Jurkat, Clone E6-1 (cell line): ENCODE measurements around the gene KCTD17.
A peak's percentile ranks its signal among the peaks of the same experiment; 100 is the strongest.

Experiments
- DNase-seq: peaks from one replicate; pipeline ENCODE4 v3.0.0-alpha.2; 2011; ENCODE audit warnings: low read depth, low spot score
- H3K4me3 ChIP-seq: 2 replicates; pipeline ENCODE4 v1.5.1; 2011; ENCODE audit warnings: mild to moderate bottlenecking, low read length, control low read depth, moderate library complexity

Gene KCTD17

DNA sequence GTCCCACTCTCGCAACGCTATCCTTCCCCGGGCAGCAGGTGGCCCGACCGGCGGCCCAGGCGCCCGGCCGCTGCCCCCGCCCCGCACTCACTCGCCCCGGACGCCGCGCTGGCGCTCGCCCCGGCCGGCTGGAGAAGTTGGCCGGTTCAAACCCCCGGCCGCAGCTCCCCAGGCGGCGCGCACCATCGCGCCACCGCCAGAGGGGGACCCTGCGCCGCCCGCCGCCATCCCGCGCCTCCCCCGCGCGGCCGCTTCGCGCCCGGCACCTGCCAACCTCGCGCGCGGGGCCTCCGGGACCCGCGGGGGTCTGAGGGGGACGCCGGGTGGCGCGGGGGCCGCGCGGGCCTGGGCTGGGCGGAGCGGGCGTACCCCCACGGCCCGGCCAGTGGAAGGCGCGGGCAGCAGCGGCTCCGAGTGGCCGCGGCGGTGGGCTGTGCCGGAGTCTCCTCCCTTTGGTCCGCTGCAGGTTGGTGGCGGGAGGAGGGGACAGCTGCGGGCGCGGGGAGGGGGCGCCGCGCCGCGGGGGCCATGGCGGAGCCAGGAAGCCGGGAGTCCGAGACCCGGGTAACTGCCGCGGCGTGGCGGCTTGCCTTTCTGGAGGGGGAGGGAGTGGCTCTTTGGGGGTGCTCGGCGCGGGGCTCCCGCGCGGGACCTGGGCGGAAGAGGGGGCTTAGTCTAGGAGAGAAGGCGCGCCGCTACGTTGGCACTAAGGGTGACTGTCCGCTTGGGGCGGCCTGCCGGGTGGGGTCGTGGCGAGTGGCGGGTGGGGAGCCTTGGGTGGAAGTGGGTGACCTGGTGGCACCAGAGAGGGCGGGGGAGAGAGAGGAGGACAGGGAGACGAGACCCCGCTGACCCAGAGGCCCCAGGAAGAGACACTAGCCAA is 32.0 kb upstream of the KCTD17 start, which contains the start of the genes MPST and TST:
MPST (plus strand) TSS at position 434 of the 883 bp plus-strand sequence; CDS start at position 529, 95 bp downstream.
TST (minus strand) TSS at position 139 of the 883 bp plus-strand sequence. CDS start 715 bp downstream, outside the sequence.
- DNase-seq = peak; percentile 14
- H3K4me3 ChIP-seq = peak within 1 kb of the TSS; percentile 91

DNA sequence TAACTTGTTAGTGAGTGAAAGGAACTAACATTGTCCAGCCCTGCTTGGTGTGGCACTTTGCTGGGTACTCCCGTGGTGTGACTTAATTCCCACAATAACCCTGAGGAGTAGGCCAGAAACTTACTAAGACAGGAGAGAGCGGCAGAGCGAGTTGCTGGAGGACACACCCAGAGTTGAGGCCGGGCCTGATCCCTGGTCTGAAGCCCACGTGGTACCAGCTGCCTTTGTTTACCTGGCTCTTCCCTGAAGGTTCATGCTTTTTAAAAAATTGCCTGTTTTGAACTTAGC is 31.4 kb upstream of the KCTD17 start:
- peak overlapping the region; percentile 91 for H3K4me3 ChIP-seq
- DNase-seq = peak; percentile 20

DNA sequence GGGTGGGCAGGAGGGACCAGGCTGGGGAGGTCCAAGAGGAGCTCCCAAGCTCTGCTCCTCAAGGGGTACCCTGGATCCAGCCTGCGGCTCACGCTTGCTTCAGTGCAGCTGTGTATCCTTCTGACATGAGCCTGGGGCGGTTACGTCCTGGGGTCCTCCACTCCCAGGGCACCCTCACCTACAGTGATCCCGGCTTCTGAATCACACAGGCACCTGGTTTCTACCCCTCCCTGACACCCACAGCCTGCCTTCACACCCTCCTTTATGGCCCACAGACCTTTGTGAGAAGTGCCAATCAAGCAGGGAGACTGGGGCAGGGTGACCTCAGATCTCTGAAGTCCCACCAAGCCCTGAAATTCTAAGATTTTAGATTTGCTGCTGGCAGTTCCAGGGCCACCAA is 30.5 kb upstream of the KCTD17 start:
- no peak for DNase-seq
- no peak overlapping the region for H3K4me3 ChIP-seq

DNA sequence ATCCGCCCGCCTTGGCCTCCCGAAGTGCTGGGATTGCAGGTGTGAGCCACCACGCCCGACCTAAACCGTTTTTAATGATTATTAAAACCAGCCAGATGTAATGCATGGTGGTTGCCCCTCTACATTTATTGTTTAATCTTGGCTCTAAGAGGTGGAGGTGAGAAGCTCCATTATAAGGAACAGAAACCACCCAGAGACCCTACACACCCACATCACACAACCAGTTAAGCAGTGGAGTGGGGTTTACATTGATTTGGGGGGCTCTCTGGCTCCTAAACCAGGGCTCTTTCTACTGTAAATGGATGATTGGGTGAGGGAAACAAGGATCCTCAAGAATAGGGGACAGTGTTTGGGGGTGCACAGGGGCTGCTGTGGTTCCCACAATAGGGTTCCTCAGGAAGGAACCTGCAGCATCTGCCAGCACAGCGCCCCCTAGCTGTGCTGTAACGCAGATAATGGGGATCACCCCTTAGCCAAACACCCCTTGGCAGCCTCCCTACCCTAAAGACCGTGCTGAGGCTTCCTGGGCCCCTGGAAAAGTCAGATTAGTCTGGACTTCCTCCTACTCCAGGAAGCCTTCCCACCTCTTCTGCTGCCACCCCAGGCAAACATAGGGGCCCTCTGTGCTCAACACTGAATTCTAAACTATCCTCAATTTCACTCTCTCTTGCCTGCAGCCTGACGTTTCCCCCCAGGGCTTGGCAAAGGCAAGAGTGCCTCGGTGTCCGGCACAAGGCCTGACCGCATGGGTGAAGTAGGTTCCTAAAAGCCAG is 29.6 kb upstream of the KCTD17 start:
- no peak overlapping the region for H3K4me3 ChIP-seq
- peak; percentile 49 for DNase-seq

DNA sequence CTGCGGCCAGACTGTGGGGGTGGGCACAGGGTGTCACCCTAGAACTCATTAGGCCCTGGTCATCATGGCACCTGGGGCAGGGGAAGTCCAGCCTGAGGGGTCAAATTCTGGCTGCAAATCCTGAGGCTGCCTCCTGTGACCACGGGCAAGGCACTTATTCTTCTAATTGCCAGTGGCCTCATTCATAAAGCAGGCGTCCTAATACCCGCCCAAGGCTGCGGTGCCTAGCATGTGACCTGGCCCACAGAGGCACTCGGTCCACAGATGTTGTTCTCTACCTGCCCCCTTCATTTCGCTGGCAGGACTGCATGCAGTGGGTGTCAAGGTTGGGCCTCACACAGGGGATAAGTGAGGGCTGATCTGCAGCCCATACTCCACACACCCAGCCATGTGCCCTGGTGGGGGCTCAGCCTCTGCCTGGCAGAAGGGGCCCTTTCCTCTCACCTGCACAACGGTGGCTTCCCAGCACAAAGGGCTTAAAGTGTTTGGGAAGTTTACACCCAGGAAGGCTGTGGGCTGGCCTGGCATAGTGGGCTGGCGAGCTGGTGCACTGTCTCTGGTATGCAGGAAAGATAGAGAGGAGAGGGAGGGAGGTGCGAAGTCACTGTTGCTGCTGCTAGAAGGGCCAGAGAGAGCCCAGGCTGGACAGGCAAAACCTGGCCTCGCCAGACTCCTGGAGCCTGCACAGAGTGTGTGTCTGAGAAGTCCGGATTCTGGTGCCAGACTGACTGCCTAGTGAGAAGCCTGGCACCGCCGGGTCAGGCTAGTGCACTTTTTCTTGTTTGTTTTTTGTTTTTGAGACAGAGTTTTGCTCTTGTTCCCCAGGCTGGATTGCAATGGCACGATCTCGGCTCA is 28.8 kb upstream of the KCTD17 start:
- no peak for DNase-seq
- no peak overlapping the region for H3K4me3 ChIP-seq

DNA sequence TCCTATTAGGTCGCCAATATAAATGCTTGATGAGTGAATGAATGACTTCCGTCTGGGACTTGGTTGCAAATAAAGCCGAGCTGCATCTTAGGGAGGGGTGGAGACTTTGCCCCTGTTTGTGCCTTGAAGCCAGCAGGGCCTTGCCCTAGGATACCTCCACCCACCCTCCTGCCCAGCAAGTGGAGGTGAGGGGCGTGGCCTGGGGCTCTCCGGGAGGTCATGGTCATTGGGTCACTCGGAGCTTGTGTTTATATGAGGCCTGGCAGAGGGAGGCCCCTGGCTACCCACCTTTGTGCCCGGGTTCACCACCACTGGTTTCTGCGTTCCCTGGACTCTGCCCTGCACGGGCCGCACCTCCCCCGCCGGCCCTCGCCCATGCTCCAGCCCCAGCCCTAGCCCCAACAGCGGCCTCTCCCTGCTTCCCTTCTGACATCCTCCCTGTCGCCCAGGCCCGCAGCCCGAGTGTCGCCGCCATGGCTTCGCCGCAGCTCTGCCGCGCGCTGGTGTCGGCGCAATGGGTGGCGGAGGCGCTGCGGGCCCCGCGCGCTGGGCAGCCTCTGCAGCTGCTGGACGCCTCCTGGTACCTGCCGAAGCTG is 27.7 kb upstream of the KCTD17 start:
- no peak for DNase-seq
- no peak overlapping the region for H3K4me3 ChIP-seq

DNA sequence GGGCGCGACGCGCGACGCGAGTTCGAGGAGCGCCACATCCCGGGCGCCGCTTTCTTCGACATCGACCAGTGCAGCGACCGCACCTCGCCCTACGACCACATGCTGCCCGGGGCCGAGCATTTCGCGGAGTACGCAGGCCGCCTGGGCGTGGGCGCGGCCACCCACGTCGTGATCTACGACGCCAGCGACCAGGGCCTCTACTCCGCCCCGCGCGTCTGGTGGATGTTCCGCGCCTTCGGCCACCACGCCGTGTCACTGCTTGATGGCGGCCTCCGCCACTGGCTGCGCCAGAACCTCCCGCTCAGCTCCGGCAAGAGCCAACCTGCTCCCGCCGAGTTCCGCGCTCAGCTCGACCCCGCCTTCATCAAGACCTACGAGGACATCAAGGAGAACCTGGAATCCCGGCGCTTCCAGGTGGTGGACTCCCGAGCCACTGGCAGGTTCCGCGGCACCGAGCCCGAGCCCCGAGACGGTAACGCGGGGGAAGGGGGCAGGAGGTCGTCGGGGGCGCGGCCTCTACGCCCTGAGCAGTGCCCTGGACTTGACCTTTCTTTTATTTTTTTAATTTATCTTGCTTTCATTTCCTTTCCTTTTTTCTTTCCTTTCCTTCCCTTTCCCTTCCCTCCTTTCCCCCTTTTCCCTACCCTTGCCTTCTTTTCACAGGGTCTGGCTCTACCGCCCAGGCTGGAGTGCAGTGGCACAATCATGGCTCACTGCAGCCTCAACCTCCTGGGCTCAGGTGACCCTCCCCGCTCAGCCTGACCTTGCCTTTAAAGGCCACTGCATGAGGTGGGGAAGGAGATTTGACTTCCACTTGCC is 27.0 kb upstream of the KCTD17 start:
- no peak for DNase-seq
- no peak overlapping the region for H3K4me3 ChIP-seq

DNA sequence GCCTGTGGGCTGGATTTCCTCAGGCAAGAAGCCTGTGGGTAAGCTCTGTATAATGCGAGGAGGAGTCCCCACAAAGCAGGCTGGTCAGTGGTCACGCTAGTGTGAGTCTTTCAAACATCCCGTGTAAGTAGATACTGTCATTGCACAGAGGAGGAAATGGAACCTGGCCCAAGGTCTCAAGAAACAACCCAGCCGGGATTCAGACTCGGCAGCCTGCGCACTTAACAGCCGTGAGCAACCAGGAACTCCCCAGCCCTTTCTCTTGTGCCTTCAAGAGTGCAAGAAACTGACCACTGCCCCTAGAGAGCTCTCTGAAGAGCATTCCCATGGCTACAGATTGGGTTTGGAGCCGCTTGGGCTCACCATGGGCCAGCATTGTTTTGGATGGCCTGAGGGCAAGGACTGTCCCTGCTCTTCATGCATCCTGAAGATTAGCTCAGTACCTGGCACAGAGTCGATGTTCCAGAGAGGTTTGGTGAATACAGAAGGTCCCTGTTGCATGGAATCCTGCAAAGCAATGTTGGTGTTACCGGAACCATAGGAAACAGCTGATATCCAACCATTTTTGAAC is 26.0 kb upstream of the KCTD17 start:
- DNase-seq = no peak
- H3K4me3 ChIP-seq = no peak overlapping the region

DNA sequence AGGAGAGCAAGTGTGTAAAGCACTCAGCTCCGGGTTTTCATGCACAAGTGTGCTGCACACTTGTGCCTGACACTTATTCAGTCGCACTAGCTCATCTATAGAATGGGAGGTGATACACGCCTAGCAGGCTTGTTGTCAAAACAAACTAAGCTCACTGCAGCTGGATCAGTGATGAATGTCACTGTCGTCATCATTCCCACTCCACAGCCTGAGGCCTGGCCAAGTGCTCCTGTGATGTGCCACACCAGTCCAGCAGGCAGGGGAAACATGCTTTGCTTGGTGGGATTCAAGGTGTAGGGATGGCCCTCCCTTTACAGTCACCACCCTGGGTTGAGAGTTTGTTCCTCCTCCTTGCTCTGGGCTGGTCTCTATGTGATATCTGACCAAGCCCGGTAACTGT is 25.2 kb upstream of the KCTD17 start:
- no peak overlapping the region for H3K4me3 ChIP-seq
- no peak for DNase-seq

DNA sequence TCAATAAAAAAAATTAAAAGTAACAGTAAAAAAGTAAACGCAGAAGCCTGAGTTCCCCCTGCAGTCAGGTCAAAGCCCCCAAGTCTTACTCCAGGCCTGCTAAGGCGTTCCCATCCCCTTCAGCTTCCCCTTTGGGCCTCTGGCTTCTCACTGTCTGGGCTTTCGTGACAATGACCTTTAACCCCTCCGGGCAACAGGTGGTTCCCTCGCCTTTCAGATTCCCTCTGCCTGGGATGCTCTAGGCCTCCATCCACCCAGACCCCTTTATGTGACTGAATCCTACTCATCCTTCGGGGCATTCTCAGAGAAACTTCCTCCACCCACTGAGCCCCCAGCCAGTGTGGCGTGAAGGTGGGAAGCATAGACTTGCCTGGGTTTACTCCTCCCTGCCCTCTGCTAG is 24.0 kb upstream of the KCTD17 start:
- no peak overlapping the region for H3K4me3 ChIP-seq
- no peak for DNase-seq

DNA sequence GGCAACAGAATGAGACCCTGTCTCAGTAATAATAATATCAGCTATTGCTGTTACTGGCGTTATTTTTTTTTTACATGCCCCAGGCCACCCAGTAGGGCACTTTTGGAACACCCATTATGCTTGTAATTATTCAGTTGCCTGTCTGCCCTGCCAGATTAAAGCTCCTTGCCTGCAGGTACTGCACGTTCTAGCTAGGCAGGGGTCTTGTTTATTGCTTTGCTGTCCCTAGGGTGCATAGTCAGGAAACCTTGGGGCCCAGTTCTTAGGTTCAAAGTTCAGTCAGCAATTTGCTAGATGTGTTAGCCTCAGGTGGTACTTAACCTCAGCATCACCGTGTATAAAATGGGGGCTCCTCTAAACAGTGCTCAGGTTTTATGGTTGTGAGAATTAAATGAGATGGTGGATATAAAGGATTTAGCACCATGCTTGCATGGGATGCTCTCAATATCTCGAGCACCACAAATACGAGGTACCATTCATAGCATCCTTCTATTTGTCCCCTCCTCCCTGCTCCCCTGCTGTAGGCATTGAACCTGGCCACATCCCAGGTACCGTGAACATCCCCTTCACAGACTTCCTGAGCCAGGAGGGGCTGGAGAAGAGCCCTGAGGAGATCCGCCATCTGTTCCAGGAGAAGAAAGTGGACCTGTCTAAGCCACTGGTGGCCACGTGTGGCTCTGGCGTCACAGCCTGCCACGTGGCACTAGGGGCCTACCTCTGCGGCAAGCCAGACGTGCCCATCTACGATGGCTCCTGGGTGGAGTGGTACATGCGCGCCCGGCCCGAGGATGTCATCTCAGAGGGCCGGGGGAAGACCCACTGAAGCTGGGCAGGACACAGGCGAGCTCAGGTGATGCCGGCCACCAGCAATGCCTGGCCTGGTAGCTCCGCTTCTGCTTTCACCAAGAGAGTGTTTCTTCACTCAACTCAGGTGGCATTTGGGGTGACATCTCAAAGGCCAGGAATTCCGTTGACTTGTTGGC is 22.6 kb upstream of the KCTD17 start:
- no peak for DNase-seq
- no peak overlapping the region for H3K4me3 ChIP-seq

DNA sequence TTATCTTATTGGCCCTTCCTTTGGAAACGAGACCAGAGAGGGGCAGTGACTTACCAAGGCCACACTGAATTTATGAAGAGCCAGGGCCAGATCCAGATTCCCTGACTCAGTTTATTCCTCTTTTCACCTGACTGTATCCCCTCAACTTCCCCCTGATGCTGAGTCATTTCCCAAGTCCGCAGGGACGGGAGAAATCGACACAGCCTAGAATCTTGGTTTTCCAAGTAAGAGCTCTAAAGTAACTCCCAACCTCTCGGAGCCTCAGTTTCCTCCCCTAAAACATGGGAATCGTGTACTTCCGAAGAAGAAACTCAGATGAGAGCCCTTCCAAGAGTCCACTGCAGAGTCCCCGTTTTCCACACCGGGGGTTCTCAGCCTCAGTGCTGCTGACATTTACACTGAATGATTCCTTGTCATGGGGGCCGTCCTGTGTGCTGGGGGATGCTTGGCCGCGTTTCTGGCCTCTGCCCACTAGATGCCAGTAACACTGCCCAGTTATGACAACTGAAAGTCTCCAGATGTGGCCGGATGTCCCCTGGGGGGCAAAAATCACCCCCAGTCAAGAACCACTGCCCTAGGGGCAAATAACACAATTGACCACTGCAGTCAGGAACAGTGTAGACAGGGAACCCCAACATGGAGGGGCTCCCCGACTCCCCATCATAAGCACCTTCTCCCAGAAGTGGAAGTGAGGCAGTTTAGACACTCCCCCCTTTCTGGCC is 20.8 kb upstream of the KCTD17 start:
- DNase-seq = no peak
- no peak overlapping the region for H3K4me3 ChIP-seq

DNA sequence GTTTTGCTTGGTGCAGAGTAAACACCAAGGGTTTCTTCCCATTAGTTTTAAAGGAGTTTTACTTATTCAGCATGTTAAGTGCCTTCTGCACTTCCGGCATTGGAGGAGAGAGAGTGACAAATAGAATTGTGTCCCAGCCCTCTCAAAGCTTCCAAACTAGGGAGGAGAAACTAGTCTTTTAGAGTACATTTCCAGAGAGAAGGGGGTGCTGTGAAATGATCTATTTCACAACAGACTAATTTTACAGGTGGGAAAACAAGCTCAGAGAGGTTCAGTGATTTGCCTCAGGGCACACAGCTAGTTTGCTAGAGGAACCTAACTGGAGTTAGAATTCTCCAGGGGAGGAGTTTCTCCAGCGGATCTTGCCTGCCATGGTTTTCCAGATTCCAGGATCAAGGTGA is 19.4 kb upstream of the KCTD17 start:
- DNase-seq = no peak
- no peak overlapping the region for H3K4me3 ChIP-seq

DNA sequence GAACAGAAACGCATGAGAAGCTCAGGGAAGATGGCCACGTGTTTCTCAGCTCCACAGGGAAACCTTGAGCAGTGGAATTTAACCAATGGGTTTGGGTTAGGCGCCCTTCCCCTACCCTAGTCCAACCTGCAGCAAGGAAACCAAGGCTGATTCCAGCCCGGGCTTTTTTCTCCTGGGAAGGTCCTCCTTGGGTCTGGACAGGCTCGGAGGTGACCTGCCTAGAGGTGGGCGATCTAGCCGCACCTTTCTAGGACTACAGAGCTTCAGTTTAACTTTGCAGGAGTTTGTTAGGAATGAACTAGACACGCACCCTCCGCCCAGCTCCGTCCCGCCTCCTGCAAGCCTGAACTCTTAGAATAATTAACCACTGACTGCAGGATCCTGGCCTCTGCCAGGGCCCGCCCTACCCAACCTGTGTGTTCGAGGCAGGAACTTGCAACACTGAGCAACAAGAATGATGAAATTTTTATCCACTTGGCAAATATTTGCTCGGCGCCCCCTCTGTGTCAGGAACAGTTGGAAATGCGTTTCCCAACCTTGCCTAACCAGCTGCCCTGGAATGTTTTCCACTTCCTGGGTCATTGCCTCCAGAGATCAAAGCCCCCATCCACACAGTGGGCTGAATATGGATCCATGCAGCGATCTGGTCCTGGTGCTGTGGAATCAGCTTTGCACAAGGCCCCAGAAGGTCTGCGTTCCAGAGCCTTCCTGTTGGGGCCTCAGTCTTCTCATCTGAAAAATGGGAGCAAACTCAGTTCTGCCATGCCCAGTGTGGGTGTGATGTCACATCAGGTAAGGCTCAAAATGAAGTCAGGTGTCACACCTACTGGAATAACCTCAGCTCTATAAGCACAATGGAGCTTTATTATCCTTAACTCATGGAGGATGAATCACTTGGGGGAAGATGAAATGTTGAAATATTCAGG is 18.7 kb upstream of the KCTD17 start:
- H3K4me3 ChIP-seq = no peak overlapping the region
- DNase-seq = no peak
